HUES48 (cell line): ENCODE measurements around the gene TSR1.

Experiments used
- H3K27ac ChIP-seq: one replicate; pipeline ENCODE4 v1.7.0; 2013; ENCODE audit warnings: low read depth, low read length, inconsistent platforms
- H3K27me3 ChIP-seq: 2 replicates; pipeline ENCODE4 v1.6.1; 2013; ENCODE audit warnings: mild to moderate bottlenecking, low read length; ENCODE audit not compliant: control insufficient read depth, insufficient read depth
- H3K36me3 ChIP-seq: 2 replicates; pipeline ENCODE4 v1.6.1; 2013; ENCODE audit warnings: low read length; ENCODE audit not compliant: control insufficient read depth, insufficient read depth
- H3K4me1 ChIP-seq: 2 replicates; pipeline ENCODE4 v1.6.1; 2013; ENCODE audit warnings: mild to moderate bottlenecking, low read length; ENCODE audit not compliant: control insufficient read depth, insufficient read depth
- H3K4me3 ChIP-seq: 2 replicates; pipeline ENCODE4 v1.5.1; 2013; ENCODE audit warnings: mild to moderate bottlenecking, low read depth, low read length
- H3K9ac ChIP-seq: 2 replicates; pipeline ENCODE4 v1.6.1; 2013; ENCODE audit warnings: mild to moderate bottlenecking, low read depth, low read length, moderate library complexity
- H3K9me3 ChIP-seq: 2 replicates; pipeline ENCODE4 v1.6.1; 2013; ENCODE audit warnings: low read length; ENCODE audit not compliant: control insufficient read depth, insufficient read depth

TSR1 gene

GRCh38 chr17:2336215-2336851 is at the start of gene TSR1:
Gene TSR1, minus strand, starts transcription at chr17:2336457. Its CDS starts 30 bp downstream, at chr17:2336427.
- Histone ChIP-seq H3K4me3 (peak within 1 kb of the TSS; percentile 96), H3K36me3 (peaks cover 44% of the 10 kb centered on the region), H3K4me1 (peaks cover 21% of the 10 kb centered on the region), H3K27ac (peak within 1 kb of the TSS; percentile 93), H3K27me3 (no peaks in the 10 kb centered on the region), H3K9me3 (no peaks in the 10 kb centered on the region), H3K9ac (peak within 1 kb of the TSS; percentile 95)

GRCh38 chr17:2385240-2386210 is 49.3 kb upstream of the TSR1 start:
- Histone ChIP-seq H3K36me3 (peaks cover 27% of the 10 kb centered on the region), H3K27ac (peak overlapping the region; percentile 18)

GRCh38 chr17:2384439-2385127 is 48.3 kb upstream of the TSR1 start:
- H3K4me3 ChIP-seq = no peak overlapping the region
- no peak overlapping the region for H3K9ac ChIP-seq
- H3K36me3 ChIP-seq = peaks cover 23% of the 10 kb centered on the region
- H3K4me1 ChIP-seq = no peaks in the 10 kb centered on the region
- no peaks in the 10 kb centered on the region for H3K9me3 ChIP-seq
- H3K27me3 ChIP-seq = no peaks in the 10 kb centered on the region
- H3K27ac ChIP-seq = no peak overlapping the region

More at GRCh38 chr17:2385240-2386210, 49.3 kb upstream of the TSR1 start:
- Histone ChIP-seq H3K9me3 (no peaks in the 10 kb centered on the region), H3K4me1 (no peaks in the 10 kb centered on the region), H3K4me3 (no peak overlapping the region), H3K9ac (no peak overlapping the region), H3K27me3 (no peaks in the 10 kb centered on the region)

GRCh38 chr17:2383628-2384167 is 47.4 kb upstream of the TSR1 start:
- Histone ChIP-seq H3K9ac (no peak overlapping the region), H3K27ac (no peak overlapping the region), H3K4me1 (no peaks in the 10 kb centered on the region), H3K27me3 (no peaks in the 10 kb centered on the region), H3K9me3 (no peaks in the 10 kb centered on the region), H3K4me3 (no peak overlapping the region), H3K36me3 (peaks cover 31% of the 10 kb centered on the region)

GRCh38 chr17:2380950-2381649 is 44.8 kb upstream of the TSR1 start:
- no peaks in the 10 kb centered on the region for H3K27me3 ChIP-seq
- no peaks in the 10 kb centered on the region for H3K9me3 ChIP-seq
- H3K9ac ChIP-seq = no peak overlapping the region
- H3K4me3 ChIP-seq = no peak overlapping the region
- peaks cover 31% of the 10 kb centered on the region for H3K36me3 ChIP-seq
- no peaks in the 10 kb centered on the region for H3K4me1 ChIP-seq
- no peak overlapping the region for H3K27ac ChIP-seq

- no peak overlapping the region for H3K4me3 ChIP-seq
- no peak overlapping the region for H3K9ac ChIP-seq
- H3K9me3 ChIP-seq = no peaks in the 10 kb centered on the region
- peaks cover 31% of the 10 kb centered on the region for H3K36me3 ChIP-seq
- H3K4me1 ChIP-seq = no peaks in the 10 kb centered on the region
- H3K27ac ChIP-seq = no peak overlapping the region
- H3K27me3 ChIP-seq = no peaks in the 10 kb centered on the region
Measured at GRCh38 chr17:2380226-2380922, 44.1 kb upstream of the TSR1 start.

GRCh38 chr17:2379489-2380225 is 43.4 kb upstream of the TSR1 start:
- Histone ChIP-seq H3K36me3 (peaks cover 36% of the 10 kb centered on the region), H3K4me1 (no peaks in the 10 kb centered on the region), H3K9me3 (no peaks in the 10 kb centered on the region), H3K27me3 (no peaks in the 10 kb centered on the region), H3K9ac (no peak overlapping the region), H3K4me3 (no peak overlapping the region), H3K27ac (no peak overlapping the region)

GRCh38 chr17:2378905-2379304 is 42.6 kb upstream of the TSR1 start:
- H3K9ac ChIP-seq = no peak overlapping the region

GRCh38 chr17:2377659-2378058 is 41.4 kb upstream of the TSR1 start:
- H3K27ac ChIP-seq = no peak overlapping the region
- H3K4me1 ChIP-seq = no peaks in the 10 kb centered on the region
- peaks cover 51% of the 10 kb centered on the region for H3K36me3 ChIP-seq
- H3K27me3 ChIP-seq = no peaks in the 10 kb centered on the region
- H3K9ac ChIP-seq = no peak overlapping the region
- H3K4me3 ChIP-seq = no peak overlapping the region
- H3K9me3 ChIP-seq = no peaks in the 10 kb centered on the region

More at GRCh38 chr17:2378905-2379304, 42.6 kb upstream of the TSR1 start:
- Histone ChIP-seq H3K4me3 (no peak overlapping the region), H3K27ac (no peak overlapping the region), H3K36me3 (peaks cover 40% of the 10 kb centered on the region), H3K9me3 (no peaks in the 10 kb centered on the region), H3K4me1 (no peaks in the 10 kb centered on the region), H3K27me3 (no peaks in the 10 kb centered on the region)
